Vagina (tissue), 2 donors: Measurements from ENCODE around the gene LTBR. TPM values are rescaled to one million over a fixed set of nuclear protein-coding genes. Genes with fewer than 3 reads are reported as not detected.
"Not testable (repeated sequence)": the region's sequence is repeated elsewhere in the genome, so short reads cannot be mapped to it uniquely, and the experiment has no call there.

Experiments used
- DNase-seq, 2 donors: peaks; one replicate each; pipeline ENCODE4 v3.0.0-alpha.2; 2017; ENCODE audit errors: extremely low spot score in 2 of 2
- H3K27ac ChIP-seq: fragments of 200-600 bp; sonication (generic); one replicate; pipeline ENCODE4 v1.5.1; 2019
- H3K27me3 ChIP-seq: fragments of 200-600 bp; sonication (generic); one replicate; pipeline ENCODE4 v1.5.1; 2019
- H3K36me3 ChIP-seq, 2 donors: fragments of 200-600 bp; sonication (generic); one replicate each; pipeline ENCODE4 v1.5.1; 2017 to 2019
- H3K4me1 ChIP-seq: fragments of 200-600 bp; sonication (generic); one replicate; pipeline ENCODE4 v1.5.1; 2019
- H3K4me3 ChIP-seq, 2 donors: fragments of 200-600 bp; sonication (generic); 1 replicate in 1 of 2; 2 replicates in 1 of 2; pipeline ENCODE4 v1.5.1; 2016 to 2019
- H3K9me3 ChIP-seq: fragments of 200-600 bp; sonication (generic); one replicate; pipeline ENCODE4 v1.5.1; 2019
- CTCF ChIP-seq, 3 experiments: fragments of 450-650 bp in 2 of 3; fragments of 200-600 bp in 1 of 3; sonication (generic) in 1 of 3; IDR thresholded peaks; one replicate each; pipeline ENCODE4 v1.5.1; 2017 to 2019; ENCODE audit warnings: antibody characterized with exemption in 3 of 3, mild to moderate bottlenecking in 2 of 3, moderate library complexity in 2 of 3
- POLR2A ChIP-seq, 2 donors: fragments of 450-650 bp; IDR thresholded peaks; one replicate each; pipeline ENCODE4 v1.6.1; 2017; ENCODE audit warnings: antibody characterized with exemption in 2 of 2, mild to moderate bottlenecking in 2 of 2, moderate library complexity in 2 of 2
- POLR2AphosphoS5 ChIP-seq, 2 donors: sonication (generic); formaldehyde crosslinking; IDR thresholded peaks; one replicate each; pipeline ENCODE4 v1.9.0; 2017; ENCODE audit warnings: antibody characterized with exemption in 2 of 2, mild to moderate bottlenecking in 2 of 2, low read depth in 1 of 2; ENCODE audit not compliant: insufficient read depth in 1 of 2
- intact Hi-C: fragments of 100-400 bp; cut with DNase I; formaldehyde crosslinking; loops from one replicate; pipeline ENCODE4 v1.15.1; 2023
- total RNA-seq: library from RNA; depleted of rRNA; stranded (reverse); fragments of >200 nt; gene quantifications from one replicate; pipeline ENCODE4 v1.2.3, GENCODE V29; 2016

LTBR gene
- total RNA-seq, 1 donor from 2014 or later, result 146 TPM

GRCh38 chr12:6336079-6336888 lies 47.7 kb upstream of the LTBR start:
- intact Hi-C loops, result loop anchor here (2.0 to 5.0 kb wide), 2 partner anchors 49 to 196 kb away; partner anchors contain the start of genes GAPDH and LTBR
- Histone ChIP-seq H3K9me3 (no peaks in the 10 kb centered on the region), H3K27me3 (no peaks in the 10 kb centered on the region), H3K4me1 (peaks cover 71% of the 10 kb centered on the region), H3K36me3 (peaks cover 0 to 27% of the 10 kb centered on the region in 2 donors), H3K4me3 (peak overlapping the region; percentile 87 to 94), H3K27ac (peak overlapping the region; percentile 99)
- DNase-seq, result peak; percentile 98 to 100
- peak in 1 of 2 donors; percentile 38 for TF ChIP-seq POLR2A (IDR thresholded peaks at IDR 0.05)
- TF ChIP-seq POLR2AphosphoS5 (IDR thresholded peaks at IDR 0.05; ENCODE audit: insufficient read depth in 1 of 2, low read depth in 1 of 2), result peak; percentile 89 to 90
- TF ChIP-seq CTCF (IDR thresholded peaks at IDR 0.05), result no peak

GRCh38 chr12:6336889-6337853 lies 46.8 kb upstream of the LTBR start:
- Histone ChIP-seq H3K27ac (peak overlapping the region; percentile 99), H3K4me1 (peaks cover 72% of the 10 kb centered on the region)
- no peak for DNase-seq

GRCh38 chr12:6337958-6338433 lies 46.0 kb upstream of the LTBR start:
- Histone ChIP-seq H3K9me3 (no peaks in the 10 kb centered on the region), H3K4me3 (peak overlapping the region; percentile 87 to 94)
- intact Hi-C loops, result loop anchor here (2.0 to 5.0 kb wide), 2 partner anchors 47 to 194 kb away; partner anchors contain the start of genes GAPDH and LTBR

More at GRCh38 chr12:6336889-6337853, 46.8 kb upstream of the LTBR start:
- Histone ChIP-seq H3K27me3 (no peaks in the 10 kb centered on the region), H3K9me3 (no peaks in the 10 kb centered on the region), H3K4me3 (peak overlapping the region; percentile 87 to 94), H3K36me3 (peaks cover 0 to 20% of the 10 kb centered on the region in 2 donors)
- peak in 1 of 2 donors; percentile 57 for TF ChIP-seq POLR2AphosphoS5 (IDR thresholded peaks at IDR 0.05; ENCODE audit: insufficient read depth in 1 of 2, low read depth in 1 of 2)
- no peak for TF ChIP-seq CTCF (IDR thresholded peaks at IDR 0.05)
- intact Hi-C loops, result loop anchor here (2.0 to 5.0 kb wide), 2 partner anchors 48 to 195 kb away; partner anchors contain the start of genes GAPDH and LTBR

GRCh38 chr12:6338536-6338935 lies 45.4 kb upstream of the LTBR start:
- H3K27me3 ChIP-seq, H3K9me3 ChIP-seq, H3K36me3 ChIP-seq, DNase-seq: not testable (repeated sequence)
- intact Hi-C loops, result loop anchor here (5.0 kb wide), 1 partner anchor 194 kb away; the partner anchor contains the start of gene GAPDH
- Histone ChIP-seq H3K4me3 (peak overlapping the region; percentile 87 to 94), H3K4me1 (peaks cover 75% of the 10 kb centered on the region), H3K27ac (peak overlapping the region; percentile 99)

More at GRCh38 chr12:6337958-6338433, 46.0 kb upstream of the LTBR start:
- H3K27me3 ChIP-seq, result no peaks in the 10 kb centered on the region
- H3K36me3 ChIP-seq, result peaks cover 0 to 11% of the 10 kb centered on the region in 2 donors
- no peak for TF ChIP-seq POLR2A (IDR thresholded peaks at IDR 0.05)
- TF ChIP-seq CTCF (IDR thresholded peaks at IDR 0.05), result no peak
- no peak for TF ChIP-seq POLR2AphosphoS5 (IDR thresholded peaks at IDR 0.05; ENCODE audit: insufficient read depth in 1 of 2, low read depth in 1 of 2)
- DNase-seq, result no peak
- peaks cover 74% of the 10 kb centered on the region for H3K4me1 ChIP-seq
- H3K27ac ChIP-seq, result peak overlapping the region; percentile 99

GRCh38 chr12:6338955-6339354 lies 45.0 kb upstream of the LTBR start:
- Histone ChIP-seq H3K27me3 (no peaks in the 10 kb centered on the region), H3K27ac (peak overlapping the region; percentile 99), H3K36me3 (peaks cover 0 to 2% of the 10 kb centered on the region in 2 donors), H3K4me1 (peaks cover 75% of the 10 kb centered on the region), H3K4me3 (peak overlapping the region; percentile 87 to 94), H3K9me3 (no peaks in the 10 kb centered on the region)
- TF ChIP-seq POLR2AphosphoS5 (IDR thresholded peaks at IDR 0.05; ENCODE audit: insufficient read depth in 1 of 2, low read depth in 1 of 2), result no peak
- TF ChIP-seq POLR2A (IDR thresholded peaks at IDR 0.05), result no peak
- no peak for TF ChIP-seq CTCF (IDR thresholded peaks at IDR 0.05)
- DNase-seq, result no peak
- intact Hi-C loops, result loop anchor here (5.0 kb wide), 1 partner anchor 193 kb away; the partner anchor contains the start of gene GAPDH
